HG03342 (cell line): ENCODE measurements around the gene APP.
"Not testable (repeated sequence)": the region's sequence is repeated elsewhere in the genome, so short reads cannot be mapped to it uniquely, and the experiment has no call there.

Experiments used
- ATAC-seq: cut with Tn5 transposase; IDR thresholded peaks from one replicate; pipeline ENCODE4 v1.9.1; 2021; ENCODE audit warnings: mild to moderate bottlenecking, moderate library complexity; ENCODE audit not compliant: unreplicated experiment

Gene APP

GRCh38 chr21:26165331-26165730 is 5.2 kb downstream of the APP start:
- no peak for ATAC-seq

DNA sequence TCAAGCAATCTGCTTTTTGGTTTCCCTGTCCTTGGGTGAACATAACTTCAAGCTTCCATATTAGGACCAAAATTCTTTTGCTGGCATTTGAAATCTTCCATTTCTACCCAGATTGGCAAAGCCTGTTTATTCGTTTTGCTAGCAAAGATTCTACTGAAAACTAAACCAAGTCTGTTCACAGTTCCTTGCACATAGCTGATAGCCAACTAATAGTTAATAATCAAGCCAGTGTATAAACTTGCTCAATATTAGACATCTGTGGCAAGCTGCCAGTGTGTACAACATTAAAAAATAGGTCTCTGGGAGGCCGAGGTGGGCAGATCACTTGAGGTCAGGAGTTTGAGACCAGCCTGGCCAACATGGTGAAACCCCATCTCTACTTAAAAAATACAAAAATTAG is 6.3 kb downstream of the APP start:
- no peak for ATAC-seq

DNA sequence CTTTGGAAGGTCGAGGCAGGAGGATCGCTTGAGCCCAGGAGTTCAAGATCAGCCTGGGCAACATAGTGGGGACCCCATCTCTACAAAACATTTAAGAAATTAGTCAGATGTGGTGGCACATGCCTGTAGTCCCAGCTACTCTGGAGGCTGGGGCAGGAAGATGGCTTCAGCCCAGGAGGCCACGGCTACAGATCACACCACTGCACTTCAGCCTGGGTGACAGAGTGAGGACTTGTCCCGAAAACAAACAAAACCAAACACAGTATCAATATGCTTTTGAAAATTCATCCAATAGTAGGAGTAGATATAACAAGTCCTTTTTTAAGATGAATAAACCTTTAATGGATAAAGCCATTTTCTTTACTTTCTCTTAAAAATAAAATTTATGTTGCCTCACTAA is 8.5 kb downstream of the APP start:
- no peak for ATAC-seq

DNA sequence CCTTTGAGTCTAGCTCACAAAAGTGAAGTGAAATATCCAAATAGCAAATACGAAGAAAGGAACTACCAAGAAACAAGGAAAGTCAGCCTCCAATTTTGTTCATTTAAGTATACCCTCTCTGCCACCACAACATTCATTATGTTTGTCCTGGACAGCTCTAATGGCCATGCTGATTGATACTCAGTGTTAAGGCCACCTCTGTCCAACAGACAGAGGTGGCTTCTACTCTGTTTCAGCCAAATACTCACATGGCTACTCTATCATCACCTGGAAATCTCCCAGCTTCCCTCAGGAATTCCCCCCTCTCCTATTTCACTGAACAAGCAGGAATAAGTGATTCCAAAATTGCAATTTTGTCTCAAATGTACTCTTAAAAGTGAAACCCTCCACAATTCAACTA is 10.7 kb downstream of the APP start:
- ATAC-seq: no peak

GRCh38 chr21:26157801-26158200 is 12.8 kb downstream of the APP start:
- no peak for ATAC-seq

DNA sequence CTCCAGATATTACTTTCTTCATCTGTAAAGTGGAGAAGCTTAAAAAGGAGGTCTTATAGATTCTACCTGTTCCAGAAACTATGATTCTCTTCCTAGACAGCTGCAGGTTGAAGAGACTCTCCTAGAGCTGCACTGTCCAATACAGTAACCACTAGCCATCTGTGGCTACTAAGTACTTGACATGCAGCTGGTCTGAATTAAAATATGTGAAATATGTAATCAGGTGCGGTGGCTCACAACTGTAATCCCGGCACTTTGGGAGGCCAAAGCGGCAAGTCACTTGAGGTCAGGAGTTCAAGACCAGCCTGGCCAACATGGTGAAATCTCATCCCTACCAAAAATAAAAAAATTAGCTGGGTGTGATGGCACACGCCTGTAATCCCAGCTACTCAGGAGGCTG is 15.8 kb downstream of the APP start:
- no peak for ATAC-seq

GRCh38 chr21:26153758-26154157 is 16.8 kb downstream of the APP start:
- no peak for ATAC-seq

DNA sequence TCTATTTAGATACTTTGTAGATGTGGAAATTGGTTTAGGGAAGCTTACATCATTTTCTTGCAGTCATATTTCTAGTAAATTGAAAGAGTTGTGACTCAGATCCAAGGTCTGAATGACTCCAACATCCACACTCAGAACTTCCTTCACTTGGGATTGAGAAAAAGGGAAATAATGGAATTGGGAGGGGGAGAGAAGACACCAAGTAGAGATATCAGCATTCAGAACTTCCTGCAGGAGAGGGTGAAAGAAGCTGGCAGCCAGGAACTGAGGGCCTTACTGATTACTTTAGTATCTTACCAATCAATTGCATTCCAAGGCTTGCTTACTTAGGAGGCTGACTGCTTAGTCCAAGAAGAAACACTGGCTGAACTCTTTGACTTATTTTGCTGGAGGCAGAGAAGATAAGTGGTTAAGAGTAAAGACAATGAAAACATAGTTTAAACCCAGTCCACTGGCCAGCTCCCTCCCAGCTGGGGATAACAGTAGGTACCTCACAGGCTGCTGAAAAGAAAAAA is 21.7 kb downstream of the APP start:
- no peak for ATAC-seq

DNA sequence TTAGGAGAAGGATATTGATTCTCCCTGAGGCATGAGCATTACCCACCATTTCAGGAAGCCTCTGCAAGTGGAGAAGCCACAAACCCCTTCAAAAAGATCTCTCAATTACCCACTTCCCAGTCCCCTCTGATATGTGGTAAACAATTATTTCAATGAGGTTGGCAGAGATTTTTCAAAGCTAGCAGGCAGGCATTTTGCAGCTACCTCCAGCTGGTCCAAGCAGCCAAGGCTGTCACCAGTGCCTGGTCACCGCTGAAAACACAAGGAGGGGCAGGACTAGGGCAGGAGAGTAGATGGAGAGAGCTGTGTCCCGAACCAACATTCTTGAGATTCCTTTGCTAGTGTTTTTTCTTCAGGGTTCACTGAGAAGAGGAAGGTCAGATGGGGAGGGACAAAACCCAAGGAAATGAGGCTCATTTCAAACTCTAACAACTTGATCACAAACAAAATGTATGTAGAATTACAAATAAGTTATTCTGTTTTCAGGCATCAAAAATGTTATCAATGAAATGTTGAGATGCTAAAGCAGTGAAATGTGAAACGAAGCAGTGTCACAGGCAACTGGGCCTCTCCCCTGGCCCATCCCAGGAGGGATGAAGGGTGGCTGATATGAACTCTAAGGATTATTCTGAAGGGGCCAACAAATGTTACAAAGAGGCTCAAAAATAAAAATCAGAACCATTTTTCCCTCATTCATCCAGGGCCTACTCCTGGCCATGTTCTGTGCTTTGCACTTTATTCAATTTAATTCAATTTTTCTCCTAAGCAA is 22.3 kb downstream of the APP start:
- no peak for ATAC-seq

GRCh38 chr21:26147535-26147934 is 23.0 kb downstream of the APP start:
- ATAC-seq: no peak

GRCh38 chr21:26146681-26147080 is 23.9 kb downstream of the APP start:
- ATAC-seq: no peak

- no peak for ATAC-seq
Observed at GRCh38 chr21:26144031-26144430, 26.5 kb downstream of the APP start.

DNA sequence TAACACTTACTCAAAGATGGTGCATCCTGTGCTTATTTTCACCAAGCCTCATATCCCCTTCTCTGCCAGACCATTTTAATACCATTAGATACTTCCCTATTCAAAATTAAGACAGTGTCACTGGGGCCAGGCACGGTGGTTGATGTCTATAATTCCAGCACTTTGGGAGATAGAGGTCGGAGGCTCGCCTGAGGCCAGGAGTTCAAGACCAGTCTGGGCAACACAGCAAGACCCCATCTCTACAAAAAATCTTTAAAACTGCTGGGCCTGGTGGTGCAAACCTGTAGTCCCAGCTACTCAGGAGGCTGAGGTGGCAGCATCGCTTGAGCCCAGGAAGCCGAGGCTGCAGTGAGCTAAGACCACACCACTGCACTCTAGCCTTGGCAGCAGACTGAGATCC is 28.2 kb downstream of the APP start:
- no peak for ATAC-seq

- no peak for ATAC-seq
Observed at GRCh38 chr21:26140926-26141325, 29.6 kb downstream of the APP start.

- ATAC-seq: no peak
Observed at GRCh38 chr21:26140164-26140579, 30.4 kb downstream of the APP start.

GRCh38 chr21:26138615-26139257 is 31.8 kb downstream of the APP start:
- ATAC-seq: no peak

GRCh38 chr21:26137379-26138060 is 33.0 kb downstream of the APP start:
- no peak for ATAC-seq

GRCh38 chr21:26136671-26137070 is 33.9 kb downstream of the APP start:
- peak; percentile 94 for ATAC-seq

DNA sequence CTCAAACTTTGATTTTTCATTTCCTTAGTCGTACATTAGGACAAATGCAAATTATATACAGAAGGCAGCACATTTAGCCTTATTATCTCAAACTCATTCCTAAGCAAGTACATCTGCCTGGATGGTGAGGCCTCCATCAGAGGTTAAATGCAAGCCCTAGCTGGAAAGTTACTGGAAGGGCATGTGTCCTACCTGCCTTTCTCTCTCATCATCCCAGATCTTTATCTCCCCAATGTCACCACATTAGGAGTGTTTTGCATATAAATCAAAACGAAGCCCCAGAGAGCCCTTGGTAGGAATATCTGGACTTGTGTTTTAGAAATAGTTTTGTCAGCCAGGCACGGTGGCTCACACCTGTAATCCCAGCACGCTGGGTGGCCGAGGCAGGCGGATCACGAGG is 35.0 kb downstream of the APP start:
- ATAC-seq: no peak

- no peak for ATAC-seq
Observed at GRCh38 chr21:26131554-26131953, 39.0 kb downstream of the APP start.

DNA sequence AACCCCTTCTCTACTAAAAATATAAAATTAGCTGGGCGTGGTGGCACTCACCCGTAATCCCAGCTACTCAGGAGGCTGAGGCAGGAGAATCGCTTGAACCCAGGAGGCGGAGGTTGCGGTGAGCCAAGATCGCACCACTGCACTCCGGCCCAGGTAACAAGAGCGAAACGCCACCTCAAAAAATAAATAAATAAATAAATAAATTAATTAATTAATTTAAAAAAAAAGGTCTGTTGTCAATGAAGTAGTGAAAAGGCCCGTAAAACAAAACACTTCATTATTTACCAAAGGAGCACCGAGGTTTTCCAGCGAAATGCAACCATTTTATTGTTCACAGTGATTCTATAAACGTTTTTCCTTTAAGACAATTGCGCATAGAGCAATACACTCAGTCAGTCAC is 39.5 kb downstream of the APP start:
- ATAC-seq: not testable (repeated sequence)
